WTC11 (cell line): ENCODE data around the gene DYRK2. TPM values are rescaled to one million over a fixed set of nuclear protein-coding genes. Genes with fewer than 3 reads are reported as not detected.

Source experiments
- ATAC-seq: fragments of 200-7000 bp; cut with Tn5 transposase; 2 replicates; pipeline ENCODE4 v1.10.0; 2021; ENCODE audit warnings: mild to moderate bottlenecking, moderate library complexity
- CTCF ChIA-PET: fragments of 300-600 bp; sonication (Branson Sonifier 250); formaldehyde crosslinking; loops from one replicate; lab custom pipeline; 2021; ENCODE audit warnings: antibody characterized with exemption; lab: Charles Lee
- POLR2A ChIA-PET: fragments of 350-600 bp; sonication (Branson Sonifier 250); formaldehyde crosslinking; loops from one replicate; lab custom pipeline; 2021; ENCODE audit warnings: antibody characterized with exemption; lab: Charles Lee
- DNase-seq: peaks from one replicate; pipeline ENCODE4 v3.0.0; 2021; ENCODE audit warnings: low spot score
- H3K27ac Mint-ChIP-seq: 2 replicates; pipeline ENCODE4 v1.8.0; 2021; ENCODE audit warnings: mixed read lengths
- H3K27me3 Mint-ChIP-seq: 2 replicates; pipeline ENCODE4 v1.8.0; 2021; ENCODE audit warnings: low read depth, mild to moderate bottlenecking, moderate library complexity, mixed read lengths
- H3K36me3 Mint-ChIP-seq: 2 replicates; pipeline ENCODE4 v1.8.0; 2021; ENCODE audit warnings: mixed read lengths
- H3K4me1 Mint-ChIP-seq: 2 replicates; pipeline ENCODE4 v1.8.0; 2022; ENCODE audit warnings: mixed read lengths
- H3K4me3 Mint-ChIP-seq: 2 replicates; pipeline ENCODE4 v1.8.0; 2021; ENCODE audit warnings: mild to moderate bottlenecking, moderate library complexity, mixed read lengths
- H3K9me3 Mint-ChIP-seq: 2 replicates; pipeline ENCODE4 v1.8.0; 2021; ENCODE audit warnings: mixed read lengths
- AFF4 ChIP-seq: sonication (generic); formaldehyde crosslinking; IDR thresholded peaks from 2 replicates; pipeline ENCODE4 v1.8.1; 2023; ENCODE audit warnings: mild to moderate bottlenecking, missing genetic modification reagents, borderline replicate concordance
- ARID4B ChIP-seq: sonication (generic); formaldehyde crosslinking; IDR thresholded peaks from 2 replicates; pipeline ENCODE4 v1.8.0; 2023; ENCODE audit warnings: missing genetic modification reagents, mild to moderate bottlenecking, borderline replicate concordance
- EMX1 ChIP-seq: fragments of 250-450 bp; sonication (Bioruptor Pico); IDR thresholded peaks from 2 replicates; pipeline ENCODE4 v1.8.0; 2021; ENCODE audit warnings: mild to moderate bottlenecking
- HMGXB4 ChIP-seq: sonication (generic); formaldehyde crosslinking; IDR thresholded peaks from 2 replicates; pipeline ENCODE4 v1.8.1; 2023; ENCODE audit warnings: mild to moderate bottlenecking, moderate library complexity, missing genetic modification reagents
- MYBL2 ChIP-seq: sonication (generic); formaldehyde crosslinking; IDR thresholded peaks from 2 replicates; pipeline ENCODE4 v1.8.1; 2023; ENCODE audit warnings: mild to moderate bottlenecking, moderate library complexity, missing genetic modification reagents
- NR1H2 ChIP-seq: sonication (generic); formaldehyde crosslinking; IDR thresholded peaks from 2 replicates; pipeline ENCODE4 v1.9.0; 2021; ENCODE audit warnings: mild to moderate bottlenecking, moderate library complexity, missing genetic modification reagents
- TP53 ChIP-seq: sonication (generic); formaldehyde crosslinking; IDR thresholded peaks from 2 replicates; pipeline ENCODE4 v1.8.1; 2023; ENCODE audit warnings: mild to moderate bottlenecking, missing genetic modification reagents
- USF2 ChIP-seq: sonication (generic); formaldehyde crosslinking; IDR thresholded peaks from 2 replicates; pipeline ENCODE4 v1.8.1; 2023; ENCODE audit warnings: mild to moderate bottlenecking, missing genetic modification reagents, moderate library complexity
- ZNF281 ChIP-seq: sonication (generic); formaldehyde crosslinking; IDR thresholded peaks from 2 replicates; pipeline ENCODE4 v1.8.0; 2023; ENCODE audit warnings: mild to moderate bottlenecking, missing genetic modification reagents
- ZNF416 ChIP-seq: fragments of 250-450 bp; sonication (Bioruptor Pico); IDR thresholded peaks from 2 replicates; pipeline ENCODE4 v1.9.0; 2021; ENCODE audit warnings: mild to moderate bottlenecking, inconsistent platforms
- ZSCAN18 ChIP-seq: fragments of 250-450 bp; sonication (Bioruptor Pico); IDR thresholded peaks from 2 replicates; pipeline ENCODE4 v2.1.2; 2022; ENCODE audit warnings: mild to moderate bottlenecking, moderate library complexity
- total RNA-seq: library from RNA; stranded (reverse); gene quantifications from 3 replicates; pipeline ENCODE4 v1.2.3, GENCODE V29; 2021
- TF ChIP-seq, protein P1 (sequence below): sonication (generic); formaldehyde crosslinking; IDR thresholded peaks from 2 replicates; pipeline ENCODE4 v1.8.1; 2023; ENCODE audit warnings: mild to moderate bottlenecking, missing genetic modification reagents
- TF ChIP-seq, protein P2 (sequence below): sonication (generic); formaldehyde crosslinking; IDR thresholded peaks from 2 replicates; pipeline ENCODE4 v1.8.1; 2023; ENCODE audit warnings: mild to moderate bottlenecking, missing genetic modification reagents

DYRK2 gene
- total RNA-seq, 1 experiment from 2014 or later, result 36.1 TPM

DNA sequence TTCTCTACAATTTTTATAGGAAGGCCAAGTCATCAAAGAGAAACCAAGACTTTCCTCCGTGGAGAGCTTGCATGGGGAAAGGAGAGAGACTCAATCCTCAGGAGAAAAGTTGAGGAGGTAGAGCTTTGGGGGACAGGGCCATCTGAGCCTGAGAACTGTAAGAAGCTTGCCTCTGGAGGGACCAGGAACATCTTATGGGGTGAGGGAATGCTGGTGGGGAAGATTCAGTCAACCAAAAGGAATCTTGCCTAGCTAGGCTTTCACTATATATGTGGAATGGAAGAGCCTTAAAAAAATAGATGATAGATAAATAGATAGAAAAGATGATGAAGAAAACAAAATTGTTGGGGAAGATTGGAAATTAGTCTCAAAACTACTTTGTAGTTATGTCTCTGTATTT lies 63.5 kb downstream of the DYRK2 start (continued):
- TF ChIP-seq ARID4B (CRISPR knock-in tag) (no peak), TP53 (no peak), ZNF416 (CRISPR knock-in tag) (no peak), EMX1 (no peak), AFF4 (CRISPR knock-in tag) (no peak)
- TF ChIP-seq, protein P1, sequence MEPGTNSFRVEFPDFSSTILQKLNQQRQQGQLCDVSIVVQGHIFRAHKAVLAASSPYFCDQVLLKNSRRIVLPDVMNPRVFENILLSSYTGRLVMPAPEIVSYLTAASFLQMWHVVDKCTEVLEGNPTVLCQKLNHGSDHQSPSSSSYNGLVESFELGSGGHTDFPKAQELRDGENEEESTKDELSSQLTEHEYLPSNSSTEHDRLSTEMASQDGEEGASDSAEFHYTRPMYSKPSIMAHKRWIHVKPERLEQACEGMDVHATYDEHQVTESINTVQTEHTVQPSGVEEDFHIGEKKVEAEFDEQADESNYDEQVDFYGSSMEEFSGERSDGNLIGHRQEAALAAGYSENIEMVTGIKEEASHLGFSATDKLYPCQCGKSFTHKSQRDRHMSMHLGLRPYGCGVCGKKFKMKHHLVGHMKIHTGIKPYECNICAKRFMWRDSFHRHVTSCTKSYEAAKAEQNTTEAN (CRISPR knock-in tag), result no peak

GRCh38 chr12:67714648-67715047 lies 66.1 kb downstream of the DYRK2 start:
- ATAC-seq (no peak), DNase-seq (no peak)
- Mint-ChIP-seq H3K4me1 (peaks cover 10% of the 10 kb centered on the region), H3K4me3 (no peak overlapping the region), H3K27me3 (no peaks in the 10 kb centered on the region), H3K36me3 (no peaks in the 10 kb centered on the region), H3K27ac (no peak overlapping the region), H3K9me3 (peaks cover 8% of the 10 kb centered on the region)
- ChIA-PET CTCF (no interaction called here), POLR2A (no interaction called here)
- no peak for TF ChIP-seq ZNF281 (CRISPR knock-in tag)
- TF ChIP-seq HMGXB4 (CRISPR knock-in tag), result no peak
- no peak for TF ChIP-seq ZSCAN18
- TF ChIP-seq NR1H2 (CRISPR knock-in tag), result no peak
- no peak for TF ChIP-seq MYBL2 (CRISPR knock-in tag)
- TF ChIP-seq, protein P2, sequence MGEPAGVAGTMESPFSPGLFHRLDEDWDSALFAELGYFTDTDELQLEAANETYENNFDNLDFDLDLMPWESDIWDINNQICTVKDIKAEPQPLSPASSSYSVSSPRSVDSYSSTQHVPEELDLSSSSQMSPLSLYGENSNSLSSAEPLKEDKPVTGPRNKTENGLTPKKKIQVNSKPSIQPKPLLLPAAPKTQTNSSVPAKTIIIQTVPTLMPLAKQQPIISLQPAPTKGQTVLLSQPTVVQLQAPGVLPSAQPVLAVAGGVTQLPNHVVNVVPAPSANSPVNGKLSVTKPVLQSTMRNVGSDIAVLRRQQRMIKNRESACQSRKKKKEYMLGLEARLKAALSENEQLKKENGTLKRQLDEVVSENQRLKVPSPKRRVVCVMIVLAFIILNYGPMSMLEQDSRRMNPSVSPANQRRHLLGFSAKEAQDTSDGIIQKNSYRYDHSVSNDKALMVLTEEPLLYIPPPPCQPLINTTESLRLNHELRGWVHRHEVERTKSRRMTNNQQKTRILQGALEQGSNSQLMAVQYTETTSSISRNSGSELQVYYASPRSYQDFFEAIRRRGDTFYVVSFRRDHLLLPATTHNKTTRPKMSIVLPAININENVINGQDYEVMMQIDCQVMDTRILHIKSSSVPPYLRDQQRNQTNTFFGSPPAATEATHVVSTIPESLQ (CRISPR knock-in tag), result no peak
- no peak for TF ChIP-seq USF2 (CRISPR knock-in tag)
